Effector CD4-positive, alpha-beta T cell (primary cell): ENCODE results near the gene GNB1L.
A peak's percentile ranks its signal among the peaks of the same experiment; 100 is the strongest.

Experiments used
- DNase-seq: peaks from one replicate; pipeline ENCODE4 v3.0.0-alpha.2; 2020
- total RNA-seq: gene quantifications from one replicate; lab custom pipeline; 2026; lab: John Stamatoyannopoulos, UW

GNB1L gene
- 8.8 reads per million, percentile 29 among the genes with 10 or more reads in this experiment for total RNA-seq

- peak; percentile 93 for DNase-seq
Measured at GRCh38 chr22:19854778-19855503, at the start of gene GNB1L, which contains the start of gene RTL10. Gene GNB1L, minus strand, starts transcription at chr22:19854874. Its CDS starts 33,519 bp downstream, at chr22:19821355. Gene RTL10, minus strand, starts transcription at chr22:19854874. Its CDS starts 2,613 bp downstream, at chr22:19852261.

- no peak for DNase-seq
Measured at GRCh38 chr22:19904174-19904856, 49.6 kb upstream of the GNB1L start.

- no peak for DNase-seq
Measured at GRCh38 chr22:19903513-19903912, 48.8 kb upstream of the GNB1L start.

GRCh38 chr22:19903031-19903430 is 48.4 kb upstream of the GNB1L start:
- DNase-seq = no peak

- DNase-seq = no peak
Measured at GRCh38 chr22:19902245-19902715, 47.6 kb upstream of the GNB1L start.

GRCh38 chr22:19901577-19902244 is 47.0 kb upstream of the GNB1L start:
- DNase-seq = no peak

GRCh38 chr22:19900707-19901436 is 46.2 kb upstream of the GNB1L start:
- no peak for DNase-seq

- DNase-seq = no peak
Measured at GRCh38 chr22:19898831-19899567, 44.3 kb upstream of the GNB1L start.

GRCh38 chr22:19898145-19898544 is 43.5 kb upstream of the GNB1L start:
- no peak for DNase-seq

GRCh38 chr22:19897726-19898125 is 43.1 kb upstream of the GNB1L start:
- DNase-seq = no peak

GRCh38 chr22:19896665-19897355 is 42.1 kb upstream of the GNB1L start:
- DNase-seq = no peak

GRCh38 chr22:19895160-19895849 is 40.6 kb upstream of the GNB1L start:
- DNase-seq = no peak

- no peak for DNase-seq
Measured at GRCh38 chr22:19893363-19893762, 38.7 kb upstream of the GNB1L start.

- DNase-seq = no peak
Measured at GRCh38 chr22:19892925-19893324, 38.3 kb upstream of the GNB1L start.

GRCh38 chr22:19892257-19892879 is 37.7 kb upstream of the GNB1L start:
- peak; percentile 52 for DNase-seq

GRCh38 chr22:19891317-19892256 is 36.9 kb upstream of the GNB1L start:
- peak; percentile 80 for DNase-seq

GRCh38 chr22:19890502-19891316 is 36.0 kb upstream of the GNB1L start:
- DNase-seq = no peak

- peak; percentile 17 for DNase-seq
Measured at GRCh38 chr22:19889951-19890350, 35.3 kb upstream of the GNB1L start.
